Esophagus muscularis mucosa (tissue), 2 donors: ENCODE results near the gene OR13C5.

Experiments used
- EP300 ChIP-seq: sonication (generic); formaldehyde crosslinking; IDR thresholded peaks from one replicate; pipeline ENCODE4 v1.6.1; 2017; ENCODE audit warnings: antibody characterized with exemption
- POLR2A ChIP-seq: fragments of 450-650 bp; IDR thresholded peaks from one replicate; pipeline ENCODE4 v1.6.1; 2017; ENCODE audit warnings: antibody characterized with exemption, moderate library complexity, mild to moderate bottlenecking, low read depth

- TF ChIP-seq EP300 (no peak), POLR2A (no peak)
Observed at GRCh38 chr9:104555521-104555920, 43.7 kb downstream of the OR13C5 start.
